ENCODE measurements around the gene BOD1. TPM values are rescaled to one million over a fixed set of nuclear protein-coding genes. Genes with fewer than 3 reads are reported as not detected.

The BOD1 gene
- total and polyA plus RNA-seq, 9 of the 15 experiments (the other 6 are each of a cell fraction or from before 2014, with no cell fraction given), result 10.1 to 31.6 (median 22.6) TPM

DNA sequence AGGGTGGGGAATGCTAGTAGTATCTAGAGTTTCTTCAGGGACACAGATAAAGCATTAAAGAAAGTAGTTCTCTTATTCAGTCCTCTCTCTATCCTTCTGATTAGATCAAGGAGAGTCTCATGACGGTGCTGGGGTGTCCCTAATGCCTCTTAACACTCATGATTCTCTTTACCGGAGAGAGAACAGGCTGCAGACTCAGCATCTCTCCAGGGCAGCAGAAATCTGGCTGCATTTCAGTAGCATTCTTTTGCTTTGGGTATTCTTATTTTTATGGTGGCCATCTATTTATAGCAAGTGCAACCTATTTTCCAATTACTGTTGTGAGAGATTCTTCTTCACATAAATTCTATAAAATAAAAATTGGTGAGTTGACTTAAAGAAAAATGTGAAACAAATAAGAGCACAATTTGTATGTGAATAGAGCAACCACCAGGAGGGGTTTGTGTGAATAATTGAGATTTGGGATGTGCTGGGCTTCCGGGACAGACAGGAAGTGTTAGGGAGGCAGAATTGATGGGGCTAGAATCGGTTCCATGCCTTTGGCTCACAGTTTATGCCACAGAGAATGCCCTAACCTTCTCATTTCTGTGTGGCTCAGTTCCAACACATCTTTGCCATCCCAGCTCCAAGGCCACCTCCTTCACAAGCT is 23.8 kb upstream of the BOD1 start (continued):
- TF ChIP-seq C11orf30 (IDR thresholded peaks at IDR 0.05; ENCODE audit: low read depth) (peak; percentile 26; the same call in 1 of the 2 replicates), MAFG (tag; conservative IDR thresholded peaks at IDR 0.05) (0 out of 2 replicates have a peak, but pooled peaks have one; percentile 29)

DNA sequence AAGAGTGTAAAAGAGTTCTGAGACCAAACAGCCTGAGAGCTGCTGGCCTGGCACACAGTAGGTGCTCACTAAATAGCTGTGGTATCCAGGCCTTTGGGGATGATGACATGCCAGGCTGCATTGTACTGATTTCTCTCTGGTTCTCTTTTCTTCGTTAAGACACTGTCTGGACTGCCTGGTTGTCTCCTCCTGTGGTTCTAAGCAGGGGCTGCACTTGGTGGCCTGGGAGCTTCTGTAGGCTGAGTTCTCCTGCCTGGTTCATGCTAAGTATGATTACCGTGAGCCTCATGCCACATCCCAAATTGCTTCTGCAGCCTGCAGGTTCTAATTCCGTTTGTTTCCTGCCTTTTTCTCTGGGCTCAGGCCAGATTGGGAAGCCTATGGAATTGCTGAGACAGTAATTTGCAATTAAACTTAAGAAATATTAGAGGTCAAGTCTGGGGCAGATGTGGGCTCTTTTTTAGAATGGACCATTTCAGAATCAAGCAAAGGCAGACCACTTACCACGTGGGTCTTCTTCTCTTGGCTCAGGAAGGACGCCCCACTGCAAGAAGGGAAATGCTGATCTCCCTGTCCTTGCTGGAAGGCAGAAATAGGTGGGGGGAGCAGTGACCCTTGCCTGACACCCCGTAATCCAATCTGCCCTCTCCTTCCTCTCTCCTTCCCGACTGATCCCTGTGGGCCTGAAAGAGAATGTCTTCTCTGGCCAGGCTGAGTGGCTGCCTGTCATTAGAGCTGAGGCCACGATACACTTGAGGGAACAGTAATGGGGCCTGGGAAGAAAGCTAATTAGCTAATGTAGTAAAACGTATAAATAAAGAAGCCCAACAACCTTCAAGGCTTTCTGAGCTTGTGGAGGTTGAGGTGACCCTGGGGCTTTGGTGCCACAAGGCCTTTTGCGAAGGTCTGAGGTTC is 21.9 kb upstream of the BOD1 start:
- Histone ChIP-seq H3K36me3 (ENCODE audit: control insufficient read depth, insufficient read depth, low read length) (no peaks in the 10 kb centered on the region), H3K4me3 (no peak overlapping the region), H3K4me2 (ENCODE audit: insufficient read depth, low read length) (no peak overlapping the region), H4K20me1 (replicated peaks; ENCODE audit: control insufficient read depth, insufficient read depth, low read length) (no peaks in the 10 kb centered on the region), H3K9me1 (ENCODE audit: control insufficient read depth, insufficient read depth, low read length) (no peaks in the 10 kb centered on the region), H3K9ac (ENCODE audit: insufficient read depth in 1 of 2, low read depth in 2 of 2, low read length in 2 of 2) (no peak overlapping the region), H3K79me2 (ENCODE audit: control insufficient read depth, insufficient read depth, low read length) (no peaks in the 10 kb centered on the region), H2AFZ (ENCODE audit: low read depth, low read length) (peak overlapping the region; percentile 36; the same call in 1 of the 2 replicates), H3K27ac (ENCODE audit: extremely low read depth, low read depth, low read length) (no peak overlapping the region), H3K4me1 (replicated peaks in 1 of 2; ENCODE audit: control insufficient read depth in 2 of 2, insufficient read depth in 2 of 2, low read length in 2 of 2) (no peaks in the 10 kb centered on the region), H3K27me3 (ENCODE audit: control insufficient read depth in 2 of 2, insufficient read depth in 2 of 2, low read length in 2 of 2) (peaks cover 0 to 9% of the 10 kb centered on the region in 2 experiments; a peak in 1 of 5 replicates), H3K9me3 (replicated peaks; ENCODE audit: control insufficient read depth, insufficient read depth, low read depth, low read length) (no peaks in the 10 kb centered on the region)
- TF ChIP-seq FOXP1 (CRISPR knock-in tag; IDR thresholded peaks at IDR 0.05) (no peak), ZKSCAN1 (IDR thresholded peaks at IDR 0.05; ENCODE audit: low read depth, low read length) (peak; percentile 81)
- BruUV-seq (replicated peaks), result no TSS peak
- intact Hi-C loops (cut with micrococcal nuclease) (no loop called here), in situ Hi-C loops (cut with MboI) (no loop called here)
- ATAC-seq (peak; percentile 70), FAIRE-seq (no peak), DNase-seq (ENCODE audit: extremely low read depth in 1 of 4, low spot score in 3 of 4) (no peak)
- CTCF ChIA-PET (ENCODE audit: low intra/inter-chr PET ratio), result no interaction called here
- POLR2A ChIA-PET, result interaction anchor here (0.6 to 1.8 kb wide), 2 partner anchors 96 to 252 kb away, joined by 4 to 7 read pairs; no protein-coding TSS in a partner anchor
- WGBS (ENCODE audit: insufficient coverage, low coverage, missing lambda C conversion rate), result 29% methylated on average over 10 of the region's 10 CpGs

Measured in K562 (cell line).